Natural killer cell (primary cell): ENCODE results near the gene UBAP2L. TPM values are rescaled to one million over a fixed set of nuclear protein-coding genes. Genes with fewer than 3 reads are reported as not detected.

ENCODE experiments used
- ATAC-seq, 3 donors: fragments of 150-1000 bp in 2 of 3; fragments of 200-7000 bp in 1 of 3; cut with Tn5 transposase; 1 replicate in 1 of 3; 2 replicates in 2 of 3; pipeline ENCODE4 v1.10.0; 2021; ENCODE audit warnings: mild to moderate bottlenecking in 2 of 3, moderate library complexity in 2 of 3
- DNase-seq, 2 donors: peaks; one replicate each; pipeline versions ENCODE4 v3.0.0 to v3.0.0-alpha.2; 2013 to 2021; ENCODE audit warnings: mixed read lengths in 1 of 2
- H3K27ac ChIP-seq: one replicate; pipeline ENCODE4 v1.5.1; 2013; ENCODE audit warnings: mild to moderate bottlenecking, low read length
- H3K27me3 ChIP-seq: one replicate; pipeline ENCODE4 v1.6.1; 2013; ENCODE audit warnings: low read length; ENCODE audit not compliant: control insufficient read depth, insufficient read depth
- H3K36me3 ChIP-seq: one replicate; pipeline ENCODE4 v1.6.1; 2013; ENCODE audit warnings: low read length; ENCODE audit not compliant: control insufficient read depth, insufficient read depth
- H3K4me1 ChIP-seq: one replicate; pipeline ENCODE4 v1.6.1; 2013; ENCODE audit warnings: low read length; ENCODE audit not compliant: control insufficient read depth, insufficient read depth
- H3K4me3 ChIP-seq: one replicate; pipeline ENCODE4 v1.5.1; 2013; ENCODE audit warnings: low read length
- H3K9me3 ChIP-seq: one replicate; pipeline ENCODE4 v1.6.1; 2013; ENCODE audit warnings: low read length; ENCODE audit not compliant: control insufficient read depth, insufficient read depth
- H3K27ac Mint-ChIP-seq, 2 donors: one replicate each; pipeline ENCODE4 v1.8.0; 2022; ENCODE audit warnings: mild to moderate bottlenecking in 2 of 2, mixed read lengths in 2 of 2, moderate library complexity in 1 of 2
- H3K27me3 Mint-ChIP-seq, 2 donors: one replicate each; pipeline ENCODE4 v1.8.0; 2022; ENCODE audit warnings: low read depth in 2 of 2, mixed read lengths in 2 of 2
- H3K36me3 Mint-ChIP-seq: one replicate; pipeline ENCODE4 v1.8.0; 2022; ENCODE audit warnings: mixed read lengths
- H3K4me1 Mint-ChIP-seq, 2 donors: one replicate each; pipeline ENCODE4 v1.8.0; 2022; ENCODE audit warnings: mixed read lengths in 2 of 2
- H3K4me3 Mint-ChIP-seq: one replicate; pipeline ENCODE4 v1.8.0; 2022; ENCODE audit warnings: mild to moderate bottlenecking, moderate library complexity, mixed read lengths
- H3K9me3 Mint-ChIP-seq, 2 donors: one replicate each; pipeline ENCODE4 v1.8.0; 2022; ENCODE audit warnings: mixed read lengths in 2 of 2
- WGBS: methylation state at CpG from one replicate; pipeline ENCODE4 v1.1.7; 2013; ENCODE audit warnings: missing lambda C conversion rate; ENCODE audit not compliant: insufficient coverage; 5-methylcytosine and 5-hydroxymethylcytosine counted together
- intact Hi-C: fragments of 100-400 bp; cut with micrococcal nuclease; formaldehyde crosslinking; loops from one replicate; pipeline ENCODE4 v1.14.2; 2022
- total RNA-seq, 4 donors: library from RNA; stranded (reverse); fragments of 120-200 nt in 1 of 4; gene quantifications; one replicate each; pipeline versions ENCODE4 v1.2.3 to v1.2.4, GENCODE V29; 2013 to 2022
- TF ChIP-seq, protein P1 (sequence below): fragments of 200-600 bp; IDR thresholded peaks from one replicate; pipeline ENCODE4 v1.8.0; 2022; ENCODE audit warnings: antibody characterized with exemption

Gene UBAP2L
- total RNA-seq, 3 donors from 2014 or later (not counting 1 experiment from before 2014, with no cell fraction given), result 195 to 220 (median 218) TPM

DNA sequence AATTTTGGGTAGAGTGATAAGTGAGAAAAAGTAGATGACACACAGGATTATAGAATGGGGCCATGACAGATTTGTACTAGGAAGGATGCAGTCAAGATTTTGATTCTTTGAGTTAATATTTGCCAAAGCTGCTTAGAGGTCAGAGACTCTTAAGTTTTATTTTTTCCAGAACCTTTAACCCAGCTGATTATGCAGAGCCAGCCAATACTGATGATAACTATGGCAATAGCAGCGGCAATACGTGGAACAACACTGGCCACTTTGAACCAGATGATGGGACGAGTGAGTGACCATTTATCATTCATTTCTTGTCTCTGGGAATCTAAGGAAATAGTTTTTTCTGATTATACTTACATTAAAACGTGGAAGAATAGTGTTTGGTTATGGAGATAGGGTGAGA lies 16.1 kb downstream of the UBAP2L start:
- H3K36me3 ChIP-seq, result peaks cover 78% of the 10 kb centered on the region
- no peak overlapping the region for H3K4me3 Mint-ChIP-seq
- H3K27me3 Mint-ChIP-seq, result no peaks in the 10 kb centered on the region
- TF ChIP-seq, protein P1, sequence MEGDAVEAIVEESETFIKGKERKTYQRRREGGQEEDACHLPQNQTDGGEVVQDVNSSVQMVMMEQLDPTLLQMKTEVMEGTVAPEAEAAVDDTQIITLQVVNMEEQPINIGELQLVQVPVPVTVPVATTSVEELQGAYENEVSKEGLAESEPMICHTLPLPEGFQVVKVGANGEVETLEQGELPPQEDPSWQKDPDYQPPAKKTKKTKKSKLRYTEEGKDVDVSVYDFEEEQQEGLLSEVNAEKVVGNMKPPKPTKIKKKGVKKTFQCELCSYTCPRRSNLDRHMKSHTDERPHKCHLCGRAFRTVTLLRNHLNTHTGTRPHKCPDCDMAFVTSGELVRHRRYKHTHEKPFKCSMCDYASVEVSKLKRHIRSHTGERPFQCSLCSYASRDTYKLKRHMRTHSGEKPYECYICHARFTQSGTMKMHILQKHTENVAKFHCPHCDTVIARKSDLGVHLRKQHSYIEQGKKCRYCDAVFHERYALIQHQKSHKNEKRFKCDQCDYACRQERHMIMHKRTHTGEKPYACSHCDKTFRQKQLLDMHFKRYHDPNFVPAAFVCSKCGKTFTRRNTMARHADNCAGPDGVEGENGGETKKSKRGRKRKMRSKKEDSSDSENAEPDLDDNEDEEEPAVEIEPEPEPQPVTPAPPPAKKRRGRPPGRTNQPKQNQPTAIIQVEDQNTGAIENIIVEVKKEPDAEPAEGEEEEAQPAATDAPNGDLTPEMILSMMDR, result no peak
- no peak overlapping the region for H3K27ac ChIP-seq
- peak overlapping the region in 1 of 2 donors; percentile 31 for H3K27ac Mint-ChIP-seq
- H3K4me3 ChIP-seq, result no peak overlapping the region
- peaks cover 21 to 32% of the 10 kb centered on the region in 2 donors for H3K4me1 Mint-ChIP-seq
- no peaks in the 10 kb centered on the region for H3K27me3 ChIP-seq
- DNase-seq, result no peak
- ATAC-seq, result no peak
- WGBS, result 98% methylated on average over 4 of the region's 4 CpGs
- H3K9me3 Mint-ChIP-seq, result no peaks in the 10 kb centered on the region
- no peaks in the 10 kb centered on the region for H3K9me3 ChIP-seq
- intact Hi-C loops, result no loop called here
- no peaks in the 10 kb centered on the region for H3K4me1 ChIP-seq
- peaks cover 44% of the 10 kb centered on the region for H3K36me3 Mint-ChIP-seq

DNA sequence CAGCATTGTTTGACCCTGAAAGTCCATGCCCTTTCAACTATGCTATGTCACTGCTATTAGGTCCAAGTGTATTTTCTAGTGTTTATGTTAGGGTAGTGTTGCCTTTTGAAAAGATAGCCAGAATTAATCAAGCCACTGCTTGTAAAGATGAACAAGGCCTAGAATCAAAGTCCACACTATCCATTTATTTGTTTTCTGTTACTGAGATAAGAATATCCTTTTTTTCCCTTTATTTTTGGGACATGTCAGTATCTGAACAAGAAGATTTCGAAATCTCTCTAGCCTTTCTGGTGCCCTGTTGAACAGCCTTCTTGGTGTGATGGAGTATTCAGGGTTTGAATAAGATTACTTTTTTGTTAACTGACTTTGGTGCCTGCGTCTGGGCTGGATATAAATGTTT lies 16.7 kb downstream of the UBAP2L start:
- Mint-ChIP-seq H3K9me3 (no peaks in the 10 kb centered on the region), H3K4me1 (peaks cover 21 to 32% of the 10 kb centered on the region in 2 donors), H3K27ac (no peak overlapping the region), H3K36me3 (peaks cover 47% of the 10 kb centered on the region), H3K4me3 (no peak overlapping the region), H3K27me3 (no peaks in the 10 kb centered on the region)
- H3K4me1 ChIP-seq, result no peaks in the 10 kb centered on the region
- intact Hi-C loops, result no loop called here
- DNase-seq (no peak), ATAC-seq (no peak)
- 98% methylated on average over 2 of the region's 2 CpGs for WGBS
- no peak overlapping the region for H3K4me3 ChIP-seq
- H3K27me3 ChIP-seq, result no peaks in the 10 kb centered on the region
- no peaks in the 10 kb centered on the region for H3K9me3 ChIP-seq
- peaks cover 79% of the 10 kb centered on the region for H3K36me3 ChIP-seq
- TF ChIP-seq, protein P1, result no peak
- H3K27ac ChIP-seq, result no peak overlapping the region

DNA sequence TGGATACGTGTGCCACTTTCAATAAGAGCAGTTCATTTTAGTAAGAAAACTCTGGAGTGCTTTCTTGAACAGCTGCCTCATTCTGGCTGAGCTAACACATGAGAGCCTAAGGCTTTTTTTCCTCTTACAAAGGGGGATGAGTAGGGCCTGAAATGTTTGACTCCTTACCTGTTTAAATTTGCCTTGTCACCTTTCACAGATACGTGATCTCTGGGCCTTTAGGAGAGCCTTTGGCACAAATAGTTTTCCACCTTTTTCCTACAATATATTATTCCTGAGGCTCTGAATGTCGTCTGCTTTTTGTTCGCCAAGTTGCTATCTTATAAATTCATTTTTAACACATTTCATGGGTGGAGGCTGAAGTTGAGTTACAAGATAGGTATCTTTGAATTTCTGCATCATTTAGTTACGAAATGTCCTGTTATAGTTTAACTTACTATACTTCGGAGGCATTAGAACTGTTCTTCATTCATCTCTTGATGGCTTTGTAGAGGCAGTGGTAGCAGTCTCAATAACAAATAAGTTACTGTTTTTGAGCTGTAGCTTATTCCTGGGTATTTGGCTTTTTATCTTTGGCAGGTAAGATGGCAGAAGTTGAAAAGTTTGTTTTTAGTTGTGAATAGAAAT lies 17.2 kb downstream of the UBAP2L start:
- ATAC-seq (no peak), DNase-seq (no peak)
- Histone ChIP-seq H3K27ac (no peak overlapping the region), H3K27me3 (no peaks in the 10 kb centered on the region), H3K9me3 (no peaks in the 10 kb centered on the region), H3K4me3 (no peak overlapping the region), H3K4me1 (no peaks in the 10 kb centered on the region), H3K36me3 (peaks cover 80% of the 10 kb centered on the region)
- H3K36me3 Mint-ChIP-seq, result peaks cover 53% of the 10 kb centered on the region
- intact Hi-C loops, result no loop called here
- H3K4me3 Mint-ChIP-seq, result no peak overlapping the region
- WGBS, result 89% methylated on average over 4 of the region's 6 CpGs
- H3K9me3 Mint-ChIP-seq, result no peaks in the 10 kb centered on the region
- peaks cover 21 to 32% of the 10 kb centered on the region in 2 donors for H3K4me1 Mint-ChIP-seq
- no peaks in the 10 kb centered on the region for H3K27me3 Mint-ChIP-seq
- H3K27ac Mint-ChIP-seq, result no peak overlapping the region
- TF ChIP-seq, protein P1, result no peak

DNA sequence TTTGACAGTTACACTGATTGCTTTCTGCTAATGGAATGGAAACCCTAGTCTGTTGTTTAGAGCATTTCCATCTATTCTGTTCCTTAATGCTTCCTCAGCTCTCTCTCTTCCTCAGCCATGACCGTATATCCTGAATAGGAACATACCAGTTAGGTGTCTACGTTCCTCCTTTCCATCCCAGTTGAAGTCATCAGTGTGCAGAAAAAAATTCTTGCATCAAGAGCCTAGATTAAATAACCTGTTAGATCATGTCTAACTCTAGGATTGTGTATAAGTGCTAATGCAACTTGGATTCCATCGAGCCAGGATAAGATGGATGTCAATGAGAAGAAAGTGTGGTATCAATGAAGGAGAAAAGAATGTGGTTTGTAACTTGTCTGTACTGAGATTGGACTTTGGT lies 18.7 kb downstream of the UBAP2L start:
- peaks cover 60% of the 10 kb centered on the region for H3K36me3 Mint-ChIP-seq
- ATAC-seq, result no peak
- Histone ChIP-seq H3K4me3 (no peak overlapping the region), H3K27me3 (no peaks in the 10 kb centered on the region), H3K9me3 (no peaks in the 10 kb centered on the region), H3K4me1 (no peaks in the 10 kb centered on the region), H3K36me3 (peaks cover 84% of the 10 kb centered on the region), H3K27ac (no peak overlapping the region)
- DNase-seq, result no peak
- H3K27me3 Mint-ChIP-seq, result no peaks in the 10 kb centered on the region
- H3K9me3 Mint-ChIP-seq, result no peaks in the 10 kb centered on the region
- H3K4me1 Mint-ChIP-seq, result peaks cover 21 to 30% of the 10 kb centered on the region in 2 donors
- intact Hi-C loops, result no loop called here
- peak overlapping the region in 1 of 2 donors; percentile 8 for H3K27ac Mint-ChIP-seq
- WGBS, result 95% methylated on average over 3 of the region's 3 CpGs
- TF ChIP-seq, protein P1, result no peak
- no peak overlapping the region for H3K4me3 Mint-ChIP-seq
